Fibroblast of lung (primary cell): Measurements from ENCODE around the gene CFAP61.

Source experiments
- CTCF ChIP-seq, 2 donors: IDR thresholded peaks in 1 of 2; conservative IDR thresholded peaks in 1 of 2; 1 replicate in 1 of 2; 2 replicates in 1 of 2; pipeline ENCODE4 v1.5.1; 2011 to 2012; ENCODE audit warnings: low read length in 2 of 2, control low read depth in 1 of 2, inconsistent platforms in 1 of 2, low read depth in 1 of 2, mild to moderate bottlenecking in 1 of 2
- EZH2 ChIP-seq: IDR thresholded peaks from 2 replicates; pipeline ENCODE4 v1.5.1; 2012; ENCODE audit warnings: low read length, control low read depth, mild to moderate bottlenecking; ENCODE audit errors: missing control alignments

GRCh38 chr20:20052074-20052970 lies at the start of gene CFAP61, which contains the start of gene CRNKL1:
- TF ChIP-seq CTCF (conservative IDR thresholded peaks at IDR 0.05 in 1 of 2, IDR thresholded peaks at IDR 0.05 in 1 of 2; ENCODE audit: low read depth in 1 of 2, low read length in 2 of 2), result no peak
- no peak for TF ChIP-seq EZH2
